ENCODE data around the gene S100A9. TPM values are rescaled to one million over a fixed set of nuclear protein-coding genes. Genes with fewer than 3 reads are reported as not detected.

S100A9 gene
- total RNA-seq, 4 donors from 2014 or later, result 33.4 to 175 (median 54.0) TPM

GRCh38 chr1:153367090-153367489, 9.4 kb downstream of the S100A9 start:
- H3K9me3 ChIP-seq, result no peaks in the 10 kb centered on the region
- intact Hi-C loops (cut with DNase I; ENCODE audit: low total_unique reads), result no loop called here

GRCh38 chr1:153368495-153368894, 10.8 kb downstream of the S100A9 start:
- intact Hi-C loops (cut with DNase I; ENCODE audit: low total_unique reads), result no loop called here
- TF ChIP-seq POLR2A (IDR thresholded peaks at IDR 0.05) (no peak), CTCF (IDR thresholded peaks at IDR 0.05) (no peak)

More at GRCh38 chr1:153367090-153367489, 9.4 kb downstream of the S100A9 start:
- H3K4me3 ChIP-seq, result no peak overlapping the region
- DNase-seq, result no peak
- no peaks in the 10 kb centered on the region for H3K27me3 ChIP-seq
- H3K4me1 ChIP-seq, result no peaks in the 10 kb centered on the region
- H3K36me3 ChIP-seq, result no peaks in the 10 kb centered on the region
- TF ChIP-seq CTCF (IDR thresholded peaks at IDR 0.05) (no peak), POLR2A (IDR thresholded peaks at IDR 0.05) (no peak)
- no peak overlapping the region for H3K27ac ChIP-seq

GRCh38 chr1:153370146-153370545, 12.5 kb downstream of the S100A9 start:
- Histone ChIP-seq H3K36me3 (no peaks in the 10 kb centered on the region), H3K4me1 (no peaks in the 10 kb centered on the region), H3K27ac (no peak overlapping the region), H3K9me3 (no peaks in the 10 kb centered on the region), H3K4me3 (no peak overlapping the region), H3K27me3 (no peaks in the 10 kb centered on the region)
- intact Hi-C loops (cut with DNase I; ENCODE audit: low total_unique reads), result no loop called here
- TF ChIP-seq POLR2A (IDR thresholded peaks at IDR 0.05) (no peak), CTCF (IDR thresholded peaks at IDR 0.05) (no peak)
- DNase-seq, result no peak

More at GRCh38 chr1:153368495-153368894, 10.8 kb downstream of the S100A9 start:
- no peaks in the 10 kb centered on the region for H3K36me3 ChIP-seq
- H3K4me3 ChIP-seq, result no peak overlapping the region
- no peak overlapping the region for H3K27ac ChIP-seq
- no peak for DNase-seq
- H3K9me3 ChIP-seq, result no peaks in the 10 kb centered on the region
- H3K27me3 ChIP-seq, result no peaks in the 10 kb centered on the region
- no peaks in the 10 kb centered on the region for H3K4me1 ChIP-seq

GRCh38 chr1:153371231-153371630, 13.6 kb downstream of the S100A9 start:
- Histone ChIP-seq H3K36me3 (no peaks in the 10 kb centered on the region), H3K27ac (no peak overlapping the region), H3K27me3 (no peaks in the 10 kb centered on the region), H3K4me1 (no peaks in the 10 kb centered on the region), H3K4me3 (no peak overlapping the region), H3K9me3 (no peaks in the 10 kb centered on the region)
- no peak for TF ChIP-seq POLR2A (IDR thresholded peaks at IDR 0.05)
- no peak for TF ChIP-seq CTCF (IDR thresholded peaks at IDR 0.05)
- intact Hi-C loops (cut with DNase I; ENCODE audit: low total_unique reads), result no loop called here
- DNase-seq, result no peak

GRCh38 chr1:153372571-153372970, 14.9 kb downstream of the S100A9 start:
- Histone ChIP-seq H3K36me3 (no peaks in the 10 kb centered on the region), H3K9me3 (no peaks in the 10 kb centered on the region), H3K27ac (no peak overlapping the region), H3K27me3 (no peaks in the 10 kb centered on the region), H3K4me3 (no peak overlapping the region), H3K4me1 (no peaks in the 10 kb centered on the region)
- TF ChIP-seq CTCF (IDR thresholded peaks at IDR 0.05) (no peak), POLR2A (IDR thresholded peaks at IDR 0.05) (no peak)
- intact Hi-C loops (cut with DNase I; ENCODE audit: low total_unique reads), result no loop called here
- DNase-seq, result no peak
